ENCODE data around the gene CLIC3. TPM values are rescaled to one million over a fixed set of nuclear protein-coding genes. Genes with fewer than 3 reads are reported as not detected.

The CLIC3 gene
- total RNA-seq, 4 donors from 2014 or later, result 94.8 to 442 (median 200) TPM

DNA sequence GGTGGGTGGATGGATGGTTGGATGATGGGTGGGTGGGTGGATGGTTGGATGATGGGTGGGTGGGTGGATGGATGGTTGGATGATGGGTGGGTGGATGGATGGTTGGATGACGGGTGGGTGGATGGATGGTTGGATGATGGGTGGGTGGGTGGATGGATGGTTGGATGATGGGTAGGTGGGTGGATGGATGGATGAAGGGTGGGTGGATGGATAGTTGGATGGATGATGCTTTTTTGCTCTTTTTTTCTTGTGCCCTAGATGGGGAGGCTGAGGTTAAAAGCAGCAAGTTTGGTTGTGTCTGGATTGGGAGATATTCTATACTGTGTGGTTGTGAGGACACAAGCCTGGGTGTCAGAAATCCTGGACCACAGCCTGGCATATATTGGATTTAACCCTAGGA is 38.9 kb downstream of the CLIC3 start:
- H3K27me3 ChIP-seq, result no peaks in the 10 kb centered on the region
- no peaks in the 10 kb centered on the region for H3K36me3 ChIP-seq
- H3K4me3 ChIP-seq, result no peak overlapping the region
- intact Hi-C loops (cut with DNase I), result no loop called here
- H3K27ac ChIP-seq, result no peak overlapping the region
- no peak for DNase-seq
- H3K9me3 ChIP-seq, result no peaks in the 10 kb centered on the region
- H3K4me1 ChIP-seq, result peaks cover 8 to 16% (median 10%) of the 10 kb centered on the region in 3 donors
- TF ChIP-seq POLR2A (IDR thresholded peaks at IDR 0.05), result no peak
- TF ChIP-seq, protein P1, sequence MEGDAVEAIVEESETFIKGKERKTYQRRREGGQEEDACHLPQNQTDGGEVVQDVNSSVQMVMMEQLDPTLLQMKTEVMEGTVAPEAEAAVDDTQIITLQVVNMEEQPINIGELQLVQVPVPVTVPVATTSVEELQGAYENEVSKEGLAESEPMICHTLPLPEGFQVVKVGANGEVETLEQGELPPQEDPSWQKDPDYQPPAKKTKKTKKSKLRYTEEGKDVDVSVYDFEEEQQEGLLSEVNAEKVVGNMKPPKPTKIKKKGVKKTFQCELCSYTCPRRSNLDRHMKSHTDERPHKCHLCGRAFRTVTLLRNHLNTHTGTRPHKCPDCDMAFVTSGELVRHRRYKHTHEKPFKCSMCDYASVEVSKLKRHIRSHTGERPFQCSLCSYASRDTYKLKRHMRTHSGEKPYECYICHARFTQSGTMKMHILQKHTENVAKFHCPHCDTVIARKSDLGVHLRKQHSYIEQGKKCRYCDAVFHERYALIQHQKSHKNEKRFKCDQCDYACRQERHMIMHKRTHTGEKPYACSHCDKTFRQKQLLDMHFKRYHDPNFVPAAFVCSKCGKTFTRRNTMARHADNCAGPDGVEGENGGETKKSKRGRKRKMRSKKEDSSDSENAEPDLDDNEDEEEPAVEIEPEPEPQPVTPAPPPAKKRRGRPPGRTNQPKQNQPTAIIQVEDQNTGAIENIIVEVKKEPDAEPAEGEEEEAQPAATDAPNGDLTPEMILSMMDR (IDR thresholded peaks at IDR 0.05), result no peak
- WGBS, 2 donors, result 85 to 89% methylated on average over 1 of the region's 1 CpG

DNA sequence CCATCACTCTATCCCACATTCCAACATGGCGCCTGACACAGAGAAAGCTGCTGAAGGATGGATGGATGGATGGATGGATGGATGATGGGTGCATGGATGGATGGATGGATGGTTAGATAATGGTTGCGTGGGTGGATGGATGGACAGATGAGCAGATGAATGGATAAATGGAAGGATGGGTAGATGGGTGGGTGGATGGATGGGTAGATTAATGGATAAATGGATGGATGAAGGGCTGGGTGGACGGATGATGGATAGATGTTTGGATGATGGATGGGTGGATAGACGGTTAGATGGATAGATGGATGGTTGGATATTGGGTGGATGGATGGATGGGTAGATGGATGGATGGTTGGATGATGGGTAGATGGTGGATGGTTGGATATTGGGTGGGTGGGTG is 39.8 kb downstream of the CLIC3 start:
- TF ChIP-seq POLR2A (IDR thresholded peaks at IDR 0.05), result no peak
- TF ChIP-seq, protein P1 (IDR thresholded peaks at IDR 0.05), result no peak
- H3K27ac ChIP-seq, result no peak overlapping the region
- H3K4me3 ChIP-seq, result no peak overlapping the region
- intact Hi-C loops (cut with DNase I), result no loop called here
- no peaks in the 10 kb centered on the region for H3K9me3 ChIP-seq
- H3K36me3 ChIP-seq, result no peaks in the 10 kb centered on the region
- H3K27me3 ChIP-seq, result no peaks in the 10 kb centered on the region
- H3K4me1 ChIP-seq, result peaks cover 8 to 10% (median 8%) of the 10 kb centered on the region in 3 donors
- DNase-seq, result no peak
- WGBS, 2 donors, result 94 to 95% methylated on average over 4 of the region's 4 CpGs

DNA sequence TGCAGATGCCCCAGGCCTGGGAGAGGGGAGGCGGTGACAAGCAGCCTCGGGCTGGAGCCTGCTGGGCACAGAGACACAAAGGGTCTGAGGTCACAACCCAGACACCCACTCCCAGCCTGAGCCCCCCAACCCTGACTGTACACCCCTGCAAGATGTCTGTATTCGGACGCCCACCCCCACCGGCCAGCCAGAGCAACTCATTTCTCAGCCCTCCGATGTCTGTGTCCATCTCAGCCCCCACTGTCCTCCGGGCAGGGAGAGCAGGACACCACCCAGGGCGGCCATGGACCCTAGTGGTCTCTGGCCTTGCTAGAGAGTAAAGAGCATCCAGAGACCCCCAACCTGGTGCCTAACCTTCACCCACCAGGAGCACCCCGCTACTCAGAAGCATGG is 40.4 kb downstream of the CLIC3 start:
- H3K36me3 ChIP-seq, result no peaks in the 10 kb centered on the region
- H3K27me3 ChIP-seq, result no peaks in the 10 kb centered on the region
- intact Hi-C loops (cut with DNase I), result no loop called here
- H3K27ac ChIP-seq, result no peak overlapping the region
- DNase-seq, result no peak
- H3K4me1 ChIP-seq, result peaks cover 2 to 5% (median 2%) of the 10 kb centered on the region in 3 donors
- H3K4me3 ChIP-seq, result no peak overlapping the region
- WGBS, 2 donors, result 100% methylated on average over 5 of the region's 9 CpGs; no CpG with 5 or more reads in 1 of the 2 donors
- no peaks in the 10 kb centered on the region for H3K9me3 ChIP-seq
- TF ChIP-seq POLR2A (IDR thresholded peaks at IDR 0.05), result no peak
- TF ChIP-seq, protein P1 (IDR thresholded peaks at IDR 0.05), result no peak

DNA sequence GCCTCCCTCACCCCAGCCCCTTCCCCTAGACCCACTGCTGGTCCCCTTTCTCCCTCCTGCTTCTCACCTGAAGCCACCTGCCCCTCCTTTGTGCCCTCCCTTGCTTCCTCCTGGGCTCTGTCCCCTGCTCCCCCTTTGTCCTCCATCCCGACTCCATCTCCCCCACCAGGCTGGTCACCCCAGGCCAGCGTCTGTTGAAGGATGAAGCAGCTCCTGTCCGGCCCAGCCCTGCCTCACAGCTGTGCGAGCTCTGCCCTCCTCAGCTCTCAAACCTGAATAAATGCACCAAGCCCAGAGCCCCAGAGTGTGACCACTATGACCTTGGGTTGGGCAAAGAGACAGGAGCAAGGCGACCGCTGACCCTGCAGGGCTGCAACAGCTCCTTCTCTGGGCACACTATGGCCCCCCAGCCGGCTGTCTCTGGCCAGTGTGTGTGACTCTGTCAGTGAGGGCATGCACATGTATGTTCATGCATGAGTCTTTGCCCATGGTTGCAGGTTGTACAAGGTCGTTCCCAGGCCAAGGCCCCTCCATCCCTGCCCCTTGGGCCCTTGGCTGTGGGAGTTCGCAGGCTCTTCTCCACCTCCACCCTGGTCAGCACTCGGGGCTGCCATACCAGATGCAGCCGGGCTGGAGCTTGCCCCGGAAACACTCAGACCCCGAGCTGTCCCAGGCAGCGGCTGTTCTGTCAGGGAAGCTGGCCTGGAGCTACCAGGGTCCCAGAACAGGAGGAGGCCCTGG is 41.0 kb downstream of the CLIC3 start:
- TF ChIP-seq POLR2A (IDR thresholded peaks at IDR 0.05), result no peak
- TF ChIP-seq, protein P1 (IDR thresholded peaks at IDR 0.05), result no peak
- intact Hi-C loops (cut with DNase I), result no loop called here
- H3K9me3 ChIP-seq, result no peaks in the 10 kb centered on the region
- H3K27ac ChIP-seq, result no peak overlapping the region
- no peak for DNase-seq
- H3K27me3 ChIP-seq, result no peaks in the 10 kb centered on the region
- 77 to 90% methylated on average over 3 to 6 of the region's 14 CpGs for WGBS, 2 donors
- H3K4me3 ChIP-seq, result no peak overlapping the region
- peaks cover 4 to 7% (median 4%) of the 10 kb centered on the region in 3 donors for H3K4me1 ChIP-seq
- no peaks in the 10 kb centered on the region for H3K36me3 ChIP-seq

DNA sequence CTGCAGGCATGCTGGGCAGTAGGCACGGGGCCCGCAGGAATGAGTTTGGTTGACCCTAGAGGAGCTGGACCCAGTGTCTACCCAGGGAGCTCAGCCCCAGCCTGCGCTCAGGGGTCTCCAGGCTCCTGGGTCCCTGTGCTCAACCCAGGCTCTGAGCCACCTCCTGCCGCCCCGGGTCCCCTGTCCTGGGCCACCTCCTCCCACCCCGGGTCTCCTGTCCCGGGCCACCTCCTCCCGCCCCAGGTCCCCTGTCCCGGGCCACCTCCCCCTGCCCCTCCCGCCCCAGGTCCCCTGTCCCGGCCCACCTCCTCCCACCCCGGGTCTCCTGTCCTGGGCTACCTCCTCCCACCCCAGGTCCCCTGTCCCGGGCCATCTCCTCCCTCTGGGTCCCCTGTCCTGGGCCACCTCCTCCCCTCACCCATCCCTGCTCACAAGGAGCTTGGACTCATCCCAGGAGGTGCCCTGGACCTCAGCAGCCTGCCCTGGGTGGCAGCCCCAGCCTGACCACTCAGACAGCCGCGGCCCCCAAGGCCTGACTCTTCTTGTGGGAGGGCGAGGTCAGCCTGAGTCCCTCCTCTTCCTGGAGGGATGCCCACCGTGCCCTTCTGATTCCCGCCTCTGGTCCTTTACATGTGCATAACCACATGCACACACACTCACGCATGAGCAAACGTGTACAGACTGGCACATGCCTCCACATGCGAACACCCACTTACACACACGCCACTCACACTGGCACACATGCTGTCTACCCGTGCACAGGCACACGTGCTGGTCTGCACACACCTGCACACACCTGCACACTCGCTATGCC is 41.9 kb downstream of the CLIC3 start:
- Histone ChIP-seq H3K36me3 (no peaks in the 10 kb centered on the region), H3K27me3 (no peaks in the 10 kb centered on the region), H3K4me1 (peaks cover 7 to 13% (median 8%) of the 10 kb centered on the region in 3 donors), H3K9me3 (no peaks in the 10 kb centered on the region), H3K4me3 (no peak overlapping the region), H3K27ac (no peak overlapping the region)
- TF ChIP-seq, protein P1 (IDR thresholded peaks at IDR 0.05), result no peak
- TF ChIP-seq POLR2A (IDR thresholded peaks at IDR 0.05), result no peak
- WGBS, 2 donors, result 69 to 84% methylated on average over 14 to 16 of the region's 25 CpGs
- no peak for DNase-seq
- intact Hi-C loops (cut with DNase I), result no loop called here

Data from esophagus squamous epithelium (tissue), 5 donors.